GM12874 (cell line): ENCODE results near the gene CCDC14.

Source experiments
- TF ChIP-seq, protein P1 (sequence below): IDR thresholded peaks from 2 replicates; pipeline ENCODE4 v1.5.1; 2011; ENCODE audit warnings: low read depth, mild to moderate bottlenecking, control low read depth, low read length, moderate library complexity; ENCODE audit not compliant: insufficient read depth

CCDC14 gene

GRCh38 chr3:123877466-123877865, 83.6 kb downstream of the CCDC14 start:
- TF ChIP-seq, protein P1, sequence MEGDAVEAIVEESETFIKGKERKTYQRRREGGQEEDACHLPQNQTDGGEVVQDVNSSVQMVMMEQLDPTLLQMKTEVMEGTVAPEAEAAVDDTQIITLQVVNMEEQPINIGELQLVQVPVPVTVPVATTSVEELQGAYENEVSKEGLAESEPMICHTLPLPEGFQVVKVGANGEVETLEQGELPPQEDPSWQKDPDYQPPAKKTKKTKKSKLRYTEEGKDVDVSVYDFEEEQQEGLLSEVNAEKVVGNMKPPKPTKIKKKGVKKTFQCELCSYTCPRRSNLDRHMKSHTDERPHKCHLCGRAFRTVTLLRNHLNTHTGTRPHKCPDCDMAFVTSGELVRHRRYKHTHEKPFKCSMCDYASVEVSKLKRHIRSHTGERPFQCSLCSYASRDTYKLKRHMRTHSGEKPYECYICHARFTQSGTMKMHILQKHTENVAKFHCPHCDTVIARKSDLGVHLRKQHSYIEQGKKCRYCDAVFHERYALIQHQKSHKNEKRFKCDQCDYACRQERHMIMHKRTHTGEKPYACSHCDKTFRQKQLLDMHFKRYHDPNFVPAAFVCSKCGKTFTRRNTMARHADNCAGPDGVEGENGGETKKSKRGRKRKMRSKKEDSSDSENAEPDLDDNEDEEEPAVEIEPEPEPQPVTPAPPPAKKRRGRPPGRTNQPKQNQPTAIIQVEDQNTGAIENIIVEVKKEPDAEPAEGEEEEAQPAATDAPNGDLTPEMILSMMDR = no peak

GRCh38 chr3:123876858-123877257, 84.2 kb downstream of the CCDC14 start:
- TF ChIP-seq, protein P1 = peak; percentile 20; the same call in 1 of the 2 replicates

DNA sequence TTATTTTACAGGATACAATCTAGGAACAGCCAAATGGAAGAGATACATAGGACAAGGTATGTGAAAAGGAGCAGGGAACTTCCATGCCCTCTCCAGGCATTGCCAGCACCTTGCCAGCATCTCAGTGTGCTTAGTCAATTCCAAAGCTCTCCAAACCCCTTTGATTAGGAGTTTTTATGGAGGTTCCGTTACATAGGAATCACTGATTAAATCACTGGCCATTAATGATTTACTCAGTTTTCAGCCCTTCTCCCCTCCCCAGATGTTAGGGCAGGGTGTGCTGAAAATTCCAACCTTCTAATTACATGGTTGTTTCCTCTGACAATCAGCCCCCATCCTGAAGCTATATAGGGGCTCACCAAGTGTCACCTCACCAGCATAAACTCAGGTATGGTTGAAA, 88.4 kb downstream of the CCDC14 start:
- TF ChIP-seq, protein P1 = no peak

DNA sequence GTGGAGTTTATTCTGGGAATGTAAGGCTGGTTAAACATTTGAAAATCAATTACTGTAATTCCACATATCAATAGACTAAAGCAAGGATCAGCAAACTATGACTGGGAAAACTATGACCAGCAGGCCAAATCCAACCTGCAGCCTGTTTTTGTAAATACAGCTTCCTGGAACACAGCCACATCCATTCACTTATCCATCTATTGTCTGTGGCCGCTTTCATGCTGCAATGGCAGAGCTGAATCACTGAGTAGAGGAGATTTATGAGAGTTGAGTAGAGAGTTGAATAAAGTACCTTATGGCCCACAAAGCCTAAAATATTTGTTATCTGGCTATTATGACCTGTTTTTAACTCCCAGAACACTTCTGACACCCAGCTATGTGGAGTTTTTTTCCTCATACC, 89.1 kb downstream of the CCDC14 start:
- TF ChIP-seq, protein P1 = no peak

GRCh38 chr3:123870033-123870432, 91.0 kb downstream of the CCDC14 start:
- TF ChIP-seq, protein P1 = no peak

DNA sequence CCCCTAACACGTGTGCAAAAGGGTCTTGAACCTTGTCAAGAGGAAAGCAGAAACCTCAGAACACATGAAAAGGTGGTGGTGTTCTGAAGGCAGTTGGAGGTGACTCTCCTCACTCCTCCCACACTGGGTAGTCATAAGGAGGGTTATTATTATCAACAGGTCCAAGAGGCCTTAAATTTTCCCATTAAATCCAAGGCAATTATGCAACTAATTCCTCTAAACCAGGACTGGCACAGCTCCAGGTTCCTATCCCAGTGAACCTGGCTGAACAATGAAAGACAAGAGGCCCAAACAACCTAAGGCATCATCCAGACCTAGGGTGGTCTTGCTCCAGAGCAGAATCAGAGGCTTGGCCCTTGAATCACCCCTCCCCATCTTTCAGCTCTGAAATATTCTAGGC, 91.9 kb downstream of the CCDC14 start:
- TF ChIP-seq, protein P1 = no peak

GRCh38 chr3:123864706-123865105, 96.3 kb downstream of the CCDC14 start:
- TF ChIP-seq, protein P1 = no peak
